GM18502 (cell line): ENCODE results near the gene CCDC33.

Experiments used
- ATAC-seq: cut with Tn5 transposase; IDR thresholded peaks from one replicate; pipeline ENCODE4 v1.9.1; 2021; ENCODE audit warnings: mild to moderate bottlenecking; ENCODE audit not compliant: unreplicated experiment, poor library complexity

The CCDC33 gene

DNA sequence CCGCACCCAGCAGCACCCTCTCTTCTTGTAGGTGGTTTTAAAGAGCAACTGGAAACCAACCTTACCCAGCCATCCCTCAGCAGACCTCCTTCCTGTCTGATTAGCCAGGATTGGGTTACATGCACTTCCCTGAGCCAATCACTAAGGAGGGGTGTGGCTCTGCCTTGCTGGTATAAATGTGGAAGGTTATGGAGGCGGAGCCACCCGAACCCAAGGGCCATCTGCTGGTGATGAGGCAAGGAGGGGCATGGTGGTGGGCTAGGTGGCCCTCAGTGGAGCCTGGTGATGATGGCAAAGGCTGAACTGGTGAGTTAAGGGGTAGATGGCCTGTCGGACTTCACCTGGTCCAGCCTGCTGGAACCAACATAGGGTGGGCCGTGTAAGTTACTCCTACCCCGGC, 39.8 kb downstream of the CCDC33 start:
- ATAC-seq, result no peak

DNA sequence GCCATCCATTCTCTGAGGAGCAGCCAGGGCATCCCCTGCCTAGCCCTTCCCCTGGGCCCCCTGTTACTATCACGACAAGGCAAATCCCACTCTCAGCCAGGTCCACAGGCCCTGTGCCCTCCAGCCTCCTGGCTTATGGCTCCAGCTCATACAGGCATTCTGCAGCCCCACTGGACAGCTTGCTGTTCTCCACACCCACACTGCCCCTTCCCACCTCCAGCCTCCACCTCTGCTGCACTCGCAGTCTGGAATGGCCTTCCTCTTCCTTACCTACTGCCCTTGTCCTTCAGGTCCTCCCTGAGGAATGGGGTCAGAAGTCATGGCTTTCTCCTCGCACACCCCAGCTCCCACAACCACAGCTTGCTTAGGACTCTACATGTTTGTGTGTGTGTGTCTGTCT, 40.4 kb downstream of the CCDC33 start:
- no peak for ATAC-seq

DNA sequence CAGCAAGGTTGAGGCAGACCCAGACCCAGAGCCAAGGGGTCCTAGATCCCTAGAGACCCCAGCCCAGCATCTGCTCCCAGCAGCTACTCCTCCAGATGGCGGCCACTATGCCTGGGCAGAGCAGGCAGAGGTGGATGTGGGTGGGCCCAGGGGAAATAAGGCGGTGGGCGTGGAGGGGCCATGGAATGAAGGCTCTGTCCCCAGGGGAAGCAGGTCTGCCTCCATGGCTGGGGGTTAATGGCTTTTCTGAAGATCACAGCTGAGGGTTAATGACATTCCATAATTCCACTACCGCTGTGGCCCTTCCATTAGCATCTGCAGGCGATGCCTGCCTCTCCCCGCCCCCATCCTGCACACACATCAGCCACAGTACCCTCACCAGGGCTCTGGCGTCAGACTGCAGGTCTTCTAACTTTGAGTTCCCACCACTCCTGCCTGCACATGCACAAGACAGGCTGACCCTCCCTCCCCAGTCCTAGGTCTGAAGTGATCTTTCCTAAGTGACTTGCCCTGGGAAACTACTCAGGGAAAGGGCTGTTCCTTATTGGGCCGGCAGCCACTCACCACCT, 41.2 kb downstream of the CCDC33 start:
- ATAC-seq, result no peak

DNA sequence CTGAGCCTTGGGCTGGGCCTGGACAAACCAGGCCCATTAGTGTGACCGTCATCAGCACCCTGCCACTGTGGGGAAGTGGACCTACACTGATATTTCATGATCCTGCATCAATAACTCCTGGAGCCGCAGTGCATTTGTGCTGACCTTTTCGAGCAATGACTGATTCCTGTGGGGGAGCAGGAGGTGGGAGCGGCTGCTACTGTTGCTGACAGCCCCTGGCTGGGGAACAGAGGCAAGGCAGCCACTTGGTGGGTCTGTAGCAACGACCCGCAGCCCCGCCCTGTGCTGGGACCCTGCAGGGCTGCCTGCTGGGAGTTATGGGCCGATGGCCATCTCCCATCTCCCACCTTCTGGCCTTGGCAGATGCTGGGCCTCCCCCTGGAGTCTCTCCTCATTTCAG, 42.1 kb downstream of the CCDC33 start:
- no peak for ATAC-seq

DNA sequence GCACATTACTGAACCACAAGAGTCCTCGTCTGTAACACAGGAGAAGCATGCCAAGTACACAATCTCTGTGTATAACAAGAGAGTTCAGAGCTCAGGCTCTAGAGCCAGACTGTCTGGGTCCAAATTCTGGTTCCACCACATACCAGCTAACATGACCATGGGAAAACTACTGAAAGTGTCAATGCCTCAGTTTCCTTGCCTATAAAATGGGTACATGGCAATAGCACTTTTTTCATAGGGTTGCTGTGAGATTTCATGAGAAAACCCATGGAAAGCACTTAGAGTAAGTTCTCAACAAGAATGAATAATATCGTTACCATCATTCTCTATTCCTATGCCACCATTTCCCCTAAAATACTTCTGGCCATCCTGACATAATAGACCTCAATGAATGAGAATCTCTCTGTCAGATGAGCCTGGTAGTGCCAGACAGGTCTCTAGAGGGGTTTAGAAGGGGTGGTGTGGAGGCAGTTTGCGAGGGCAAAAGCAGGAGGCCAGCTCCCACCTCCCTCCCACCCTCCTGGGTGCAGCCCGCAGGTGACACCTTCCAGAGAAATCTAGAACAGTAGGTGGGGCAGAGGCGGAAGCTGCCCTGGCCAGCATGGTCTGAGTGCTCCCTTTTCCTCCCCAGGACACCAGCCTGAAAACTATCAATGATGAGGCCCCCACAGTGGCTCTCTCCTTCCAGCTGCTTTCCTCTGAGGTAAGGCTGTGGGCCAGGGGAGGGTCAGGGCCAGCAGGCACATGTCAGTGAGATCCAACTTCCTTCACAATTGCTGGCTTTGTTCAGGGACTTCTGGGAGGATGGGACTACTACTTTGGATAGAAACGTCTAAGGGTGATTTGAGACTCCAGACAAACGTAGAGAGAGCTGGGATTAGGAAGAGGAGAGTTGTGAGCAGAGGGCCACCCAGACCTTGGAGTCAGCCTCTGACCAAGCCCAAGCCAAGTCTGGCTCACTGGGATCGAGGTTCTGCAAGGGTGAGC, 45.3 kb downstream of the CCDC33 start:
- ATAC-seq, result no peak

DNA sequence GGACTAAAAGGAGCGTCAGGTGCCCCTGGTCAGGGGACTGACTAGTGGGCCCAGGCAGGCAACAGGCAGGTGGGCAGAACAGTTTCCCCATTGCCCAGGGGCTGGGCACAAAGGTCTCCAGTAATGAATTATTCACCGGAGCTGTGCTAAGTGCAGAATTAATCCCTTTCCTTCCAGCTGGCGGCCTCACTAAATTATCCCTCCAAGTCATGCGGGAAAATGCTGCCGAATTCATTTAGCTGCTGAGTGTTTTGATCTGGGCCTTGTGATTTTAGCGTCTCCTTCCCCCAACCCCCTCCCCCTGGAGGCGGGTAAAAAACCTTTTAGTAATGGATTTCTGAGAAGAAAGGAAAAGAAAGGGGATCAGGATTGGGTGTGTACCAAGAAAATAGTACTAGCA, 47.2 kb downstream of the CCDC33 start:
- ATAC-seq, result no peak

DNA sequence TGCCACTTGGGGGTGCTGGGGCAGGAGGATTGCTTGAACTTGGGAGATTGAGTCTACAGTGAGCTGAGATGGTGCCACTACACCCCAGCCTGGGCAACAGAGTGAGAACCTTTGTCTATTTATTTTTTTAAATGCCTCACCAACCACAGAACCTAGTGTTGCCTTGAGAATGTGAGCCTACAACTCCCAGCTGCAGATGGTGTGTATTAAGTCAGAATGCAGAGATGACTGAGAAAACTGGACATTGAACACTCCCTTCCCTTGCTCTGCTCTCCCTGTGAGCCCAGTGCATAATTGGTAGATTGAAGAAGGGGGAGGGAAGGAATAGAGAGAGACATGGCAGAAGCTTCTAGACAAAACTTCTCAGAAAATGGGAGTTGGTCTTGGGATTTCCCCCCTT, 53.5 kb downstream of the CCDC33 start:
- no peak for ATAC-seq

DNA sequence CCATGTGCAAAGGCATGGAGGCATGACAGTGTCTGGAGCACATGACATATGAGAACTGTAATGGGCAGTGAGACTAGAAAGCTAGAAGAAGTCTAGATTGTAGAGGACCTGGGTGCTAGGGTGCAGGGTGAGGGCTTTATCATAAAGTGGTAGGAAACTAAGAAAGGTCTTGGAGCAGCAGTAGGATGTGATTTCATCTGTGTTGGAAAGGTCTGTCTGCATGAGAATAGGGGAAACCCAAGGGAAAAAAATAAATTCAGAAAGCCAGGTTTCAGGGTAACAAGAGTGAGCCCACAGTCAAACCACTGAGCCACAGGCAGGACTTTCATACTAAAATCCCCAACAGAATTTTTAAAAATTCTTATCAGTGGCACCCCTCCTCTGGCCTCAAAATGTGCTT, 54.5 kb downstream of the CCDC33 start:
- ATAC-seq, result no peak

DNA sequence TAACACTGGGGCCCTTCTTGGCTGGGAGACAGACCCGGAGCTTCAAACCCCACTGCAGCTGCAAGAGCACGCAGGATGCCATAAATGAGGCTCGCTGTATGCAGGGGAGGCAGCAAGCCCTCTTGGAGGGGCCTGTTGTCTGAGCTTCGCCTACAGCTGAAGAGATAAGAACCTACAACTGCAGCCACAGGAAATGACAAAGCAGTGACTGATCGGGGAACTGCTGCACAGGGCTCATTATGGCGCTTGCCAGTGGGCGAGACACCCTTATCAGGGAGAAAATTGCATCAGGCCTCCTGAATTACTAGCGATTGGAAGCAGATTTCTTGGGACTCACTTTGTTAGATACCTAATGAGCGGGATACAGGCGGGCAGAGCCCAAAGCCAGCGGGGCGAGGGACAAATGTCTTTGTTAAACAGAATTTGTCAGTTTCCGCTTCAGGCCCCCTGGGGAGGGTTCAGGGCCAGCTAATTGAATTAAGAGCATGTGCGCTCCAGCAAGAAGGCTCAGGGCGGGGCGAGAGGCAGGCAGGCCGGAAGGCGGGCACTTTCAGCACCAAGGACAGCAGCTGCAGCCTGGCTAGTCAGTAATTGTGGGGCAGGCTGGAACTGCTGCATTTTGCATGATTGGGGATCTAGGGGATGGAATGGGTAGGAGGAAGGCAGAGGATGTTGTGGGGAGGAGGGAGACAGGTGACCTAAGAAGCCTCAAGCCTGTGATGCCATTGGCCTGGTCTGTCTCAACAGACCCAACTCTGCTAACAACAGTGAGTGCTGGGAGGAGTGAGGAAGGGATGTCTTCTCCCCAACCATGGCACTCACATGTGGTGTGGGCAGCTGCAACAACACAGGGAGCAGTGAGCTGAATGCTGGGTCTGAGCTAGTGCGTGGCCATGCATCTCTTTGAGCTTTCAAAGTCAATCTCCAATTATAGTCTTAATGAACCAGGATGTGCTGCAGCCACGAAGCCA, 55.3 kb downstream of the CCDC33 start:
- no peak for ATAC-seq

DNA sequence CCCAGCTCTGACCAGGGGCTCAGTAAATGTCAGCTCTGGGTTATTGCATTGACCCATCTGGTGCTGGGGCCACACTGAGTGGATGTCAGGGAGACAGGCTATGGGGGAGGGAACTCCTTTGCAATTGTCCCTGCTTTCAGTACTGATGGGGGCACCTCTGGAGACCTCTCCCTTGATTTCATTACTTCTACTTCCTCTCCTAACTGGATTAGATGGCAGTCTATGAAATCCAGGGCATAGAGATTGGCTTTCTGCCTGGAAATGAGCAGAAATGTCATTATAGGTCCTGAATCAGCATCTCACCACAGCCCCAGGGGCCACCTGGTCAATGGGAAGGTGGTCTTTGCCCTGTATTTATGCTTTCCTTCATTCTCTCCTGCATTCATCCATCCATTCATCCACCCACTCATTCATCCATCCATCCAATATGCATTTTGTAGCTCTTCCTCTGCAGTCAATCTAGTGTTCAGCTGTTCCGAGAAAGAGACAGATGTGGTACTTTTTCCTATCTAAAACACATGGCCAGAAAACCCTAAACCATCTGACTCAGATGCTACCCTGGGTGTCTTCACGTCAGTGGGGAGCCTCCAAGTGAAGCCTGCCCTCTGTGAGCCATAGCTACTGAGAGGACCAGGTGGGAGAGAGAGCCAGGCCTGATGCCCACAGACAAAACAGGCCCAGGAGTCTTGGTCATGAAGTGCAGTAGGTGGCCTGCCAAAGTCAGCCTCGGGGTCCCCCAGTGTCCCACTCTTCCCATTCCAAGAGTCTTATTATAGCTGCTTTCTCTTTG, 57.1 kb downstream of the CCDC33 start:
- ATAC-seq, result no peak

DNA sequence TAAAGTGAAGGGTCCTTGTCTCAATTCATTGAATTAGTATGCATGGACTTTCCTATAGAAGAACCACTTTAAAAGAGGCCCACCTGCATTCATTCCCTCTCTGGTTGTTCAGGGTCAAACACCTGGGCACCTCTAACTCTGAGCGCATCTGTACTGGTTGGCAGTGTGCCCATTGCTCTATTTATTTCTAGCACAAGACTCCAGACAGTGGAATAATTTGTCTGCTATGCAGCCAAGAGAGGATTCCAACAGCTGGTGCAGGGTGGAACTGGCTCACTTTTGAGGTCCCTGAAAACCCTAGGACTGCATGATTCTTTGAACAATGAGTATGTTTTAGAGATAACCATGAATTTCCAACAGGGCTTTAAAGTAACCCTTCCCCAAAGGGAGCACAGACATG, 57.9 kb downstream of the CCDC33 start:
- ATAC-seq, result no peak

DNA sequence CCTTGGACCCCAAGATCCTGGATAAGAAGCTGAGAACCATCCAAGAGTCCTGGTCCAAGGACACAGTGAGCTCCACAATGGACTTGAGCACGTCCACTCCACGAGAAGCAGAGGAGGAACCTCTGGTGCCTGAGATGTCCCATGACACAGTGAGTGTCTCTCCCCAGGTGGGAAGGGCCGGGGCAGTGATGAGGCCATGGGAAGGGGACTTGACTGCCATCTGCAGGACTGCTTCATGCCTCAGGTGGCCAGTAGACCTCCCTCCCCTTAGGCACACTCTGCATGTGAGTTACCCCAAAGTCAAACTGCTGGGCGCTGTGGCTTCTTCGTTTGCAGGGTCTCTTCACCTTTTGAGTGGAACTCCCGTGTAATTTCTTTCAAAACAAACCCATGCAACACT, 59.7 kb downstream of the CCDC33 start:
- no peak for ATAC-seq

DNA sequence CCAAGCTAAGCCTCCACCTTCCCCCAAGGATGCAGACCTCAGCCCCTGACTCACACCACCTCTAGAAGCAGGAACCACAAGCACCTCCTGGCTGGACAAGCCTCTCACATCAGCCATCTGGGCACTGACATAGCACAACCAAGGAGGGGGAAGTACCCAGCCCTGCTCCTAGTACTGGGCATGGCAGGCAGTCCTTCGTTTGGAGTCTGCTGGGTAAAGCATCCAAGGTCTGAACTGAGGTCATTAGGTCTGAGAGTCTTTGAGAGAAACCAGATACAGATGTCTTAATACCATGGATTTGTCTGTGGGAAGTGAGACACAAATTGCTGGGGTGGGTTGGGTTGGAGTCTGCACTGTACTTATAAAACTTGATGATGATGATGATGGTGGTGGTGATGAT, 61.8 kb downstream of the CCDC33 start:
- ATAC-seq, result no peak

DNA sequence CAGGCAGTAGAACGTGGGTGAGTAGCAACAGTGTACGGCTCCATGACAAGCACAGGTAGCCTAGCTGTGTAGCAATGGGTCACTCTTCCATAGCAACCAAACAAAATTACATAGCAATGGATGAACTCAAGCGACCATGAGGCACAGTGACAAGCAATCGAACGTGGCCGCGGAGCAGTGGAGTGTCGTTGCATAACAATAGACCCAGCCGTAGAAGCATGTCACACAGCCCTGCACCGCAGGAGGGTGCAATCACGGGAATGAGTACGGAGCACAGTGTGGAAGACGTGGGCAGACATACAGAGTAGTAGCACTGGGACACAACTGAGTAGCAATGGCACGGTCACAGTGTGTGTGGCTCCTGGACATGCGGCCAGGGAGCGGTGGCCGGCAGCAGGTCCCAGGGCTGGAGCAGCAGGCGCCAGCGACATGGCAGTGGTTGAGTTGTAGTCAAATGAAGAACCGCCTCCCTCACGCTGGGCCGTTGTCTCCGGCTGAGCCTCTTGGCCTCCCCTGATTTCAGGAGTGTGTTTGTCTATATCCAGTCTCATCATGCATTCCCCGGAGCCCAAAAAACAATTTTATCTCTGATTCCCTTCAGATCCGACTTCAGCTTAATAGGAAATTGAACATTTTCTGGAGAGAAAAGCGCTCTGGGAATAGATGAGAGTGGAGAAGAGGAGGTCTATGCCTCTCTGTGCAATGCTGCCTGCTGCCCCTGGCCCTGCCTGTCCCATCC, 64.1 kb downstream of the CCDC33 start:
- no peak for ATAC-seq

DNA sequence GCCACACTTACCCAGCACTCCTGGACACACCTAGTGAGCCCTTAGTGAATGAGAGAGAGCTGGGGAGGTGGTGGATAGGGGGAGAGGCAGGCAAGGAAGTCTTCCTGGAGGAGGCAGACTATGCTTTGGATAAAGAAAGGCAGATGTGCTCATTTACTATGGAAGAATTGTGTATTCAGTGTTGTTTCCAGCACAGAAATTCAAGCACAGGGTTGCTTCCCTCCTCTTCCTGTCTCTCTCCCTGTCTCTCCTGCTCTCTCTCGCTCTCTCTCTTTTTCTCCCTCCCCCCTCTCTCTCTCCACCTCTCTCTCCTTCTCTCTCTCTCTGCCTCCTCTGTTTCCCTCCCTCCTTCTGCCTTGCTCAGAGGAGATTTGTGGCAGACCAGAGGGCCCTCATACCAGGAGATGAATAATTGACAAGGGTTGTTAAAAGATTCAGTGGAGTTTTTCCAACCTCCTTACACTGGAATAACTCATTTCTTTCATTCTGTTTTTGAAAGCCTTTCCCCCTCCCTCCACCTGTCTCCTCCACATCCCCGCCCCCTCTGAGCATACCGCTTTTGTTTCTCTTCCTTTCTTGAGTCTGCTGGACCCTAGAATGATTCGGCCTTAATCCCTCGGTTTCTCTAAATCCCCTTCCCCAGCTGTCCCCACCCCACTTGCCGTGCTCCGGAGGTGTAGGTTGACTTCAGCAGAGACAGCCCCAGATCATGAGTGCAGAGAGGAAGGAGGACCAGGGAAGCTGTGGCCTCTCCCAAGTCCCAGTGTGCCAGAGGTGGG, 65.6 kb downstream of the CCDC33 start:
- no peak for ATAC-seq

DNA sequence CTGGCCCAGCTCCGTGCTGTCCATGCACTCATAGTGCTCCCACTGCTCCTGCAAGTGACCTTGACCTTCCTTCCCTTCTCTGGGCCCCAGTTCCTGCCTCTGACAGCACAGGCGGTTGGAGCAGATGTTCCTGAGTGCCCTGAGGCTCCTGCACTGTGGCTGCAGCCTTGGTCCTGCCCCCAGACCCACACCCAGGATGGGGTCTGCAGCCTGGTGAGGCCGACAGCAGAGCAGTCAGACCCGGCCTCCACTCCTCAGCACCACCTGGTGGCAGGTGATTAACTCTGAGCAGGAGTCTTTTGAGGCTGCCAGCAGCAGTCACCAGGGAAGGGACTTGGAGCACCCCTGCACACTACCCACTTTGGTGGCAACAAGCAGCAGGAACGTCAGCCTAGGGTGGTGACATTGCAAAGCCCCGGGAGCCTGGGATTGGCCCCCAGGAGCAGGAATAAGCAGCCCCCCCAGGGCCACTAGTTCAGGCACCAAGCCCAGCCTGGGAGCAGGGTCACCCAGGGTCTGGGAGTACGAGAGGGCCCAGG, 66.8 kb downstream of the CCDC33 start:
- ATAC-seq, result no peak

DNA sequence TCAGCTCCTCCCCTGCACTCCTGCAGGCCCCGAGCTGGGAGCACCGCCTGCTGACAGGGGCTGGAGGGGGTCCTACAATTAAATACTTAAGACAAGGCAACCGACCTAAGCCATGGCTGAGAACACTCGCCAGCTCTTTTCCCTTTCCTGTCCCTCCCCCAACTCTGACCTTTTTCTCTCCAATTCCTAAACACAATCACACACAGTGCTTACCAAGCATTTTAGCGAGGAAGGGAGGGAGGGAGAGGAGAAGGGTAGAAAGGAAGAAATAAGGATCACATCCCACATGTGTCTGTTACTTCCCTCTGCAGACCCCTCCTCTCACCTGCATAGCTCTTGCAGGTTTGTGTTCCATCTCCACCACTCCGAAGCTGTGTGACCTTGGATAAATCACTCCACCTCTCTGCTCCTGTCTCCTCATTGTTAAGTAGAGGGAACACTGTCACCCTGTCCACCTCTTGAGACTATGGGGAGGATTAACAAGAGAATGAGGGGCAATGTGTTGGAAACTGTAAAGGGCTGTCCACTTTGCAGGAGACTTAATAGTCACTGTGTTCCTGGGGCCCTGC, 67.7 kb downstream of the CCDC33 start:
- ATAC-seq, result no peak

DNA sequence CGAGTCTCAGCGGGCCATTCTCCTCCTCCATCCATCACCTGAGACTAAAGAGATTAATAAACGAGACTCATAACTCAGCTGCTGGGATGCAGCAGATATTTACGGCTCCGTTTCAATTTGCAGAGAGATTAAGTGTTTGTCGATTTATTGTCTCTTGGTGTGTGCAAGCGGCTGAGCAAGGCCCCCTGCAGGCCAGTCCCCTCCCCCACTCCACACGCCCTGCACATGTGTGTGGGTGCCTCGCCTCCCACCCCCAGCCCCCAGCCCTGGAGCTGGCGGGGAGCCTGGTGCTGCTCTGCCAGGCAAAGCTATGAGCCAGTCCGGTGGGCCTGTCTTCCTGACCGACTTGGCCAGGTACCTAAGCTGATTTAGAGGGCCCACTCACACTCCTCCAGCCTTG, 68.3 kb downstream of the CCDC33 start:
- no peak for ATAC-seq
